HG02759 (cell line): Measurements from ENCODE around the gene E4F1.

Experiments
- ATAC-seq: cut with Tn5 transposase; IDR thresholded peaks from one replicate; pipeline ENCODE4 v1.9.1; 2021; ENCODE audit warnings: mild to moderate bottlenecking, moderate library complexity; ENCODE audit not compliant: unreplicated experiment

The E4F1 gene

GRCh38 chr16:2270588-2271470 lies 47.4 kb downstream of the E4F1 start:
- ATAC-seq: no peak

- no peak for ATAC-seq
Measured at GRCh38 chr16:2271848-2272461, 48.6 kb downstream of the E4F1 start.

DNA sequence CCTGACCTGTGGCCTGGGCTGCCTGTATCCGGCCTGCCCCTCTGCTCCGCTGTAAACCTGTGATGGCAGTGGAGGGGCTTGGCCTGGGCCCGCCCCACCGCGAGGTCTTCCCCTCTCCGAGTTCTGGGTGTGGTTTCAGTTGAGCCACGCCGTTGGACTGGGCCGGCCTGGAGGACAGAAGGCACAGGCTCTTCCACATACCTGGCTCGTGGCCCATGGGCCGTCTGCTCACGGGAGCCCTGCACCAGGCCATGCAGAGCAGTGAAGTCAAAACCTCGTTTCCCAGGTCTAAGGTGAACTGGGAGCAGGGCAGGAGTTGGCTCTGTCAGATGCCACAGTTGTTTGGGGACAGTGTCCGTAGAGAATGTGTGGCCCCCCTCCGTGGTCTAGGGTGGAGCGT lies 50.1 kb downstream of the E4F1 start:
- no peak for ATAC-seq

DNA sequence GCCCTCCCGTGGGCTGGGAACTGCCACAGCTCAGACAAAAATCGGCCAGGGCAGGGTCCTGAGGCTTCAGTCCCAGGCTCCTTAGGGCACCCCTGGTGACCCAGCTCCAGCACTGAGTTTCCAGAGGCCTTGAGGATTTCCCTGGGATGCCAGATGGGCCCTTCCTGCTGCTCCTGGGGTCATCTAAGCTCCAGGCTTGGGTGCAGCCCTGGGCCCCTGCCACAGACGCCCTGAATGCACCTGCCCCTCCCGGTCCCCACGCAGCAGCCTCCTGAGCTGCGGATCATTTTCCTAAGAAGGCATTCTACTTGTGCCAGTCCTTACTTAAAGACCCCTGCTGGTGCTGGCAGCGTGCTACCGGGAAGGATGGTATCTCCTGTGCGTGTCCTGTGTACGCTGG lies 50.5 kb downstream of the E4F1 start:
- no peak for ATAC-seq

DNA sequence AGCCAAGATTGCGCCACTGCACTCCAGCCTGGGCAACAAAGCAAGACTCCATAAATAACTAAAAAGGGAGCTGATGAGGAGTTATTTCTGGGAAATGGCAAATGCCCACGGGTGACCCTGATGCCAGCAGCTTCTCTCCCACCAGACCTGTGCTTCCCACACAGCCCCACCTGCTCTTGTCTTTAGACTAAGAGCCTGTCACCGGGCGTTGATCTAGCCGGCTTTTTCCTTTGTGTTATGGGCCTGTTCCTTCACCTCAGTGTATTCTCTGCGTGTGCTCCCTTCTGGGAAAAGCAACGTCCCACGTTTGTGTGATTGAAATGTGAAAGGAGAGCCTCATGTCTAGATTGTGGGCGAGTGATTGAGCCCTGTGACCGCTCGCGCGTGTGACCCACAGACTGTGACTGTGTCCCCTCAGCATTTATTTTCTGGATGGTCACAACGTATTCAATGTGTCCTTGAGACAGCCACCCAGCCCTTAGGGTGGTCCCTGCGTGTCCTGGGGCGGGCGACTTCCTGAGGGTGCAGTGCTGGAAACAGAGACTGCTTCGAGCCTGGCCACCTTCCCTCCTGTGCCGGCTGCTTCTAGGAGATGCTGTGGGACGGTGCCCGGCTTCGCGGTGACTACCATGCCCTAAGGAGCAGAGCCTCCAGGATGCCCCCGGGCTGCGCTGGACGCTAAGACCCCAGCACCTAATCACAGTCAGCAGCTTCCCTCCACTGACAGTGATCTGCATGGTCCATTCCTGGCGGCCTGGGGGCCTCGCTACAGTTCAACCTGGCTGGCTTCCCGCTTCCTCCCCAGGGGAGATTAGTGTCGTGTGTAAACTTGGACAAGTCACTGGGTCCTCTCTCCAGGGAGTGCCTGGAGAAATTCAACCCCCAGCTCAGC lies 52.3 kb downstream of the E4F1 start:
- no peak for ATAC-seq

- ATAC-seq: no peak
Measured at GRCh38 chr16:2276368-2277195, 53.2 kb downstream of the E4F1 start.

- no peak for ATAC-seq
Measured at GRCh38 chr16:2277466-2278271, 54.3 kb downstream of the E4F1 start.

GRCh38 chr16:2278272-2278608 lies 54.8 kb downstream of the E4F1 start:
- no peak for ATAC-seq

- no peak for ATAC-seq
Measured at GRCh38 chr16:2278956-2279800, 55.8 kb downstream of the E4F1 start.

- ATAC-seq: no peak
Measured at GRCh38 chr16:2280461-2280860, 57.1 kb downstream of the E4F1 start.

DNA sequence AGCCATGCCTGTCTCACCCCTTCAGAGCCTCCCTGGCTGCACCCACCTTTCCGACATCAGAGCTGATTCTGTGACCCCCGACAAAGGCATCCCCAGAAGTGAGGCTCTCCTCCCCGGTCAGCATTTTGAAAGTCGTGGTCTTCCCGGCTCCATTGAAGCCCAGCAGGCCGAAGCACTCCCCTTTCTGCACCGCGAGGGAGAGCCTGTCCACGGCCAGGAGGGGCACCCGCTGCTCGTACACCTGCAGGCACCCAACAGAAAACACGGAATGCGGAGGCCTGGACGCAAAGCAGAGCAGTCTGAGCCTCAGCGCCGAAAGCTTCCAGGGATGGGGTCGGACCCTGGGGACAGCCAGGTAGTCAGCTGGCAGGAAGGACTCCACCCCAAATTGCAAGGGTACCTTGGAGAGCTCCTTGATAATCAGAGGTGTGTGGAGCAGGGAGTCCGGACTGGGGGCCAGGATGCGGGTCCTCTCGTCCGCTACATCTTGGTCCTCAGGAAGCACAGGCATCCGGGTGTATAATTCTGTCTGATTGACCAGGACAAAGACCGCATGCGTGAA lies 57.7 kb downstream of the E4F1 start:
- ATAC-seq: no peak

DNA sequence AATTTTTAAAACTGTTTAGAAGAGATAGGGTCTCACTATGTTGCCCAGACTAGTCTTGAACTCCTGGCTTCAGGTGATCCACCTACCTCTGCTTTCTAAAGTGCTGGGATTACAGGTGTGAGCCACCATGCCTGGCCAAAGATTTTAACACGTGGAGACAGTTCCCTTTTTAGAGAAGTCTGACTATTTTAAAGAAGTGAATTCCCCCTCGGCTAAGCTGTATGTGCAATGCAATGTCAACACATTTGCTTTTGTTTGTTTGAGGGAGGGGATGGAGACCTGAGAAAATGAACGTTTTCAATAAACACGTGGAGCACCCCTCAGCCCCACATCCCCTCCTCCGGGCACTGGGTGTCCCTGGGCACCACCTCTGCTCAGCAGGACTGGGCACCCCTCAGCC lies 58.9 kb downstream of the E4F1 start:
- no peak for ATAC-seq

GRCh38 chr16:2282866-2283555 lies 59.6 kb downstream of the E4F1 start:
- no peak for ATAC-seq

DNA sequence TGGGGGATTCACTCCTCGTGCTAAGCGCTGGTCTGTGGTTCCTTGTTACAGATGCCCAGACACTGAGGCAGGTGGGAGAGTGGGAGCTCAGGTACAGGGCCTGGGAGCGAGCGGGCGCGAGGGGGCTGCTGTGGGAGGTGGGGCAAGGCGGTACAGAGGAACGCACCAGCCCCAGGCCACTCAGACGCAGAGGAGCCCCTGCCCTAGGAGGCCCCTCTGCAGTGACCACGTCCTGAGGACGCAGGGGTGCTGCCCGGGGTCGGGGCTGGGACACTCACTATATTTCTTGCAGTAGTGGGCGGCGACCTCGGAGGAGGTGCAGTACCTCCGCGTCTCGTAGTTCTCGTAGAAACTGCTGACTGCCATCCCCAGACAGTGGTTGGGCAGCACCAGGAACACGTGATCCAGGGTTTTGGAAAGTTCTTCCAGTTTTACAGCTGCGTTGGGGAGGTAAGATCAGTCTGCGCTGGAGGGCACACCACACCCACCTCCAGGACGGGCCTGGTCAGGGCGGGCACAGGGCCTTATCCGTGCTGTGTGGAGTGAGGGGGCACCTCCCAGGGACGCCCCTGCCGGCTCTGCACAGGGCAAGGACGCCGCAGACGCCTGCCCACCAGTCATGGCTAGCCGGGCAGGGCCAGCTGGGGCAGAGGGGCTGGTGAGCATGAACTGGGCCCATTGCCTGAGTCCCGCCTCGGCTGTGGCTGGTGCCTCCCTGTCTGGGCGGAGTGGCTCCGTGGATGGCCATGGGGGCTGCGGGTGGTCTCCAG lies 60.8 kb downstream of the E4F1 start:
- ATAC-seq: no peak

- ATAC-seq: no peak
Measured at GRCh38 chr16:2284797-2285576, 61.6 kb downstream of the E4F1 start.
